Neural cell (in vitro differentiated cells): ENCODE measurements around the gene WASHC4. TPM values are rescaled to one million over a fixed set of nuclear protein-coding genes. Genes with fewer than 3 reads are reported as not detected.

Experiments
- H2AFZ ChIP-seq: fragments of 200-600, 300-800 bp; sonication (generic), shearing (Covaris generic); 2 replicates; pipeline ENCODE4 v1.6.0; 2014; ENCODE audit warnings: low read depth, mild to moderate bottlenecking, antibody characterized with exemption, low read length, moderate library complexity
- H3F3A ChIP-seq: fragments of 200-600 bp; shearing (Covaris generic); 2 replicates; pipeline ENCODE4 v1.6.1; 2016; ENCODE audit warnings: mild to moderate bottlenecking, moderate library complexity, mixed read lengths, antibody characterized with exemption, low read length; ENCODE audit not compliant: insufficient read depth, poor library complexity, severe bottlenecking
- H3K27ac ChIP-seq: fragments of 200-600, 300-800 bp; sonication (generic), shearing (Covaris generic); 2 replicates; pipeline ENCODE4 v1.5.1; 2014; ENCODE audit warnings: mild to moderate bottlenecking, low read length, moderate library complexity
- H3K27me3 ChIP-seq: fragments of 300-800, 200-600 bp; sonication (generic), shearing (Covaris generic); 2 replicates; pipeline ENCODE4 v1.6.0; 2014; ENCODE audit warnings: mild to moderate bottlenecking, low read depth, low read length, moderate library complexity; ENCODE audit not compliant: insufficient read depth
- H3K36me3 ChIP-seq: fragments of 300-800, 200-600 bp; sonication (generic), shearing (Covaris generic); 2 replicates; pipeline ENCODE4 v1.5.1; 2014; ENCODE audit warnings: mild to moderate bottlenecking, antibody characterized with exemption, low read length, moderate library complexity; ENCODE audit not compliant: insufficient read depth
- H3K4me2 ChIP-seq: fragments of 300-800, 200-600 bp; sonication (generic), shearing (Covaris generic); 2 replicates; pipeline ENCODE4 v1.6.0; 2014; ENCODE audit warnings: mild to moderate bottlenecking, low read length
- H3K4me3 ChIP-seq: fragments of 300-800, 200-600 bp; sonication (generic), shearing (Covaris generic); 2 replicates; pipeline ENCODE4 v1.5.1; 2014; ENCODE audit warnings: mild to moderate bottlenecking, low read length, moderate library complexity
- H3K79me2 ChIP-seq: fragments of 200-600 bp; shearing (Covaris generic); replicated peaks from 2 replicates; pipeline ENCODE4 v1.6.0; 2014; ENCODE audit warnings: mild to moderate bottlenecking, low read length, moderate library complexity; ENCODE audit not compliant: insufficient read depth
- H3K9ac ChIP-seq: fragments of 300-800, 200-600 bp; sonication (generic), shearing (Covaris generic); 2 replicates; pipeline ENCODE4 v1.6.1; 2016; ENCODE audit warnings: mild to moderate bottlenecking, low read length, mixed read lengths
- H3K9me2 ChIP-seq: fragments of 200-600 bp; shearing (Covaris generic); 2 replicates; pipeline ENCODE4 v1.6.1; 2016; ENCODE audit warnings: mild to moderate bottlenecking, low read length, mixed read lengths; ENCODE audit not compliant: insufficient read depth
- H3K9me3 ChIP-seq: fragments of 200-600, 300-800 bp; sonication (generic), shearing (Covaris generic); 2 replicates; pipeline ENCODE4 v1.6.1; 2016; ENCODE audit warnings: mild to moderate bottlenecking, mixed run types, low read length, moderate library complexity, mixed read lengths
- H4K20me1 ChIP-seq: fragments of 200-600 bp; shearing (Covaris generic); 2 replicates; pipeline ENCODE4 v1.6.1; 2016; ENCODE audit warnings: mild to moderate bottlenecking, mixed run types; ENCODE audit not compliant: insufficient read depth
- CTCF ChIP-seq: fragments of 450-650 bp; IDR thresholded peaks from 2 replicates; pipeline ENCODE4 v1.5.1; 2014; ENCODE audit warnings: antibody characterized with exemption, mild to moderate bottlenecking, moderate library complexity; ENCODE audit not compliant: poor library complexity, severe bottlenecking
- EP300 ChIP-seq: fragments of 450-650 bp; conservative IDR thresholded peaks from 2 replicates; pipeline ENCODE4 v1.6.1; 2014; ENCODE audit warnings: antibody characterized with exemption, mild to moderate bottlenecking, moderate library complexity; ENCODE audit not compliant: poor library complexity, severe bottlenecking
- EZH2 ChIP-seq: fragments of 200-600, 300-800 bp; shearing (Covaris generic), sonication (generic); IDR thresholded peaks from 2 replicates; pipeline ENCODE4 v1.6.1; 2014; ENCODE audit warnings: antibody characterized with exemption, low read length, borderline replicate concordance, mild to moderate bottlenecking; ENCODE audit not compliant: insufficient read depth, poor library complexity, severe bottlenecking
- MXI1 ChIP-seq: fragments of 450-650 bp; conservative IDR thresholded peaks from 2 replicates; pipeline ENCODE4 v1.6.1; 2014; ENCODE audit warnings: antibody characterized with exemption, mild to moderate bottlenecking; ENCODE audit not compliant: poor library complexity, severe bottlenecking
- POLR2AphosphoS5 ChIP-seq: IDR thresholded peaks from 2 replicates; pipeline ENCODE4 v1.6.1; 2012
- RAD21 ChIP-seq: fragments of 450-650 bp; conservative IDR thresholded peaks from 2 replicates; pipeline ENCODE4 v1.6.1; 2014; ENCODE audit warnings: antibody characterized with exemption, mild to moderate bottlenecking, moderate library complexity
- REST ChIP-seq: IDR thresholded peaks from 2 replicates; pipeline ENCODE4 v1.6.1; 2012; ENCODE audit warnings: borderline replicate concordance
- SMC3 ChIP-seq: fragments of 450-650 bp; conservative IDR thresholded peaks from 2 replicates; pipeline ENCODE4 v1.6.1; 2014; ENCODE audit warnings: antibody characterized with exemption, mild to moderate bottlenecking, moderate library complexity; ENCODE audit not compliant: poor library complexity
- TAF1 ChIP-seq: IDR thresholded peaks from 2 replicates; pipeline ENCODE4 v1.6.1; 2012; ENCODE audit warnings: low read depth
- polyA plus RNA-seq: library from polyadenylated mRNA; depleted of rRNA; stranded (reverse); fragments of >200 nt; gene quantifications from 2 replicates; pipeline ENCODE4 v1.2.3, GENCODE V29; 2014

Gene WASHC4
- polyA plus RNA-seq, 1 donor from 2014 or later, result 52.6 TPM

- no peak overlapping the region for H3K9ac ChIP-seq
- no peak for TF ChIP-seq TAF1
- no peak for TF ChIP-seq REST
- H3K36me3 ChIP-seq, result no peaks in the 10 kb centered on the region
- H4K20me1 ChIP-seq, result no peaks in the 10 kb centered on the region
- no peaks in the 10 kb centered on the region for H3K79me2 ChIP-seq
- no peaks in the 10 kb centered on the region for H3K9me3 ChIP-seq
- no peak overlapping the region for H3K27ac ChIP-seq
- H3F3A ChIP-seq, result no peaks in the 10 kb centered on the region
- no peaks in the 10 kb centered on the region for H3K27me3 ChIP-seq
- H3K4me3 ChIP-seq, result no peak overlapping the region
- H3K9me2 ChIP-seq, result no peaks in the 10 kb centered on the region
- no peak overlapping the region for H2AFZ ChIP-seq
- no peak overlapping the region for H3K4me2 ChIP-seq
Measured at GRCh38 chr12:105201299-105201698, 93.8 kb downstream of the WASHC4 start.

GRCh38 chr12:105202202-105202601 lies 94.7 kb downstream of the WASHC4 start:
- Histone ChIP-seq H3K27ac (no peak overlapping the region), H3K9me3 (no peaks in the 10 kb centered on the region), H3K4me2 (no peak overlapping the region), H3K79me2 (no peaks in the 10 kb centered on the region), H3K27me3 (no peaks in the 10 kb centered on the region), H4K20me1 (no peaks in the 10 kb centered on the region), H3K4me3 (no peak overlapping the region), H3K9ac (no peak overlapping the region), H3F3A (no peaks in the 10 kb centered on the region), H3K36me3 (no peaks in the 10 kb centered on the region), H2AFZ (no peak overlapping the region), H3K9me2 (no peaks in the 10 kb centered on the region)
- no peak for TF ChIP-seq EZH2
- TF ChIP-seq REST, result no peak
- no peak for TF ChIP-seq POLR2AphosphoS5
- no peak for TF ChIP-seq SMC3
- TF ChIP-seq TAF1, result no peak
- TF ChIP-seq RAD21, result no peak
- no peak for TF ChIP-seq CTCF
- TF ChIP-seq MXI1, result no peak
- TF ChIP-seq EP300, result no peak
